DOHH2 (cell line): ENCODE measurements around the gene FANCL.

Experiments used
- H3F3A ChIP-seq: fragments of 200-600 bp; sonication (generic), shearing (Covaris generic); 2 replicates; pipeline ENCODE4 v1.6.0; 2016; ENCODE audit warnings: antibody characterized with exemption, mild to moderate bottlenecking; ENCODE audit not compliant: control insufficient read depth, insufficient read depth
- H3K27ac ChIP-seq: fragments of 200-600 bp; sonication (generic); 2 replicates; pipeline ENCODE4 v1.5.1; 2014; ENCODE audit warnings: low read depth, mild to moderate bottlenecking, low read length, moderate library complexity
- H3K27me3 ChIP-seq: fragments of 200-600 bp; sonication (generic); 2 replicates; pipeline ENCODE4 v1.6.1; 2014; ENCODE audit warnings: mild to moderate bottlenecking, low read length, mixed read lengths; ENCODE audit not compliant: control insufficient read depth
- H3K36me3 ChIP-seq: fragments of 200-600 bp; sonication (generic); 2 replicates; pipeline ENCODE4 v1.6.1; 2014; ENCODE audit warnings: mild to moderate bottlenecking, low read length, moderate library complexity, mixed read lengths; ENCODE audit not compliant: control insufficient read depth
- H3K4me1 ChIP-seq: fragments of 200-600 bp; sonication (generic); 2 replicates; pipeline ENCODE4 v1.6.1; 2014; ENCODE audit warnings: mild to moderate bottlenecking, low read length, mixed read lengths; ENCODE audit not compliant: control insufficient read depth
- H3K4me2 ChIP-seq: fragments of 200-600 bp; sonication (generic); 2 replicates; pipeline ENCODE4 v1.6.0; 2014; ENCODE audit warnings: mild to moderate bottlenecking, low read length, moderate library complexity
- H3K4me3 ChIP-seq: fragments of 200-600 bp; sonication (generic); 2 replicates; pipeline ENCODE4 v1.5.1; 2014; ENCODE audit warnings: mild to moderate bottlenecking, low read length, mixed read lengths
- H3K79me2 ChIP-seq: fragments of 200-600 bp; sonication (generic); 2 replicates; pipeline ENCODE4 v1.6.1; 2014; ENCODE audit warnings: mild to moderate bottlenecking, low read length, mixed read lengths; ENCODE audit not compliant: control insufficient read depth
- H3K9me2 ChIP-seq: fragments of 200-600 bp; sonication (generic); replicated peaks from 2 replicates; pipeline ENCODE4 v1.6.1; 2014; ENCODE audit warnings: mild to moderate bottlenecking, low read length, mixed read lengths; ENCODE audit not compliant: control insufficient read depth
- H3K9me3 ChIP-seq: fragments of 200-600 bp; sonication (generic); 2 replicates; pipeline ENCODE4 v1.6.1; 2014; ENCODE audit warnings: antibody characterized with exemption, low read length, mixed read lengths; ENCODE audit not compliant: control insufficient read depth, insufficient read depth
- H4K20me1 ChIP-seq: fragments of 200-600 bp; sonication (generic); 2 replicates; pipeline ENCODE4 v1.6.0; 2014; ENCODE audit warnings: low read depth, mild to moderate bottlenecking, antibody characterized with exemption, low read length, moderate library complexity; ENCODE audit not compliant: control insufficient read depth, insufficient read depth
- CTCF ChIP-seq: fragments of 200-600 bp; sonication (generic); IDR thresholded peaks from one replicate; pipeline ENCODE4 v1.5.1; 2014; ENCODE audit warnings: antibody characterized with exemption, mild to moderate bottlenecking, low read depth, low read length; ENCODE audit not compliant: poor library complexity, severe bottlenecking
- EZH2phosphoT487 ChIP-seq: fragments of 200-600 bp; sonication (generic); IDR thresholded peaks from 2 replicates; pipeline ENCODE4 v1.6.1; 2017; ENCODE audit warnings: borderline replicate concordance, mild to moderate bottlenecking, antibody characterized with exemption, low read length, moderate library complexity, mixed read lengths

The FANCL gene

DNA sequence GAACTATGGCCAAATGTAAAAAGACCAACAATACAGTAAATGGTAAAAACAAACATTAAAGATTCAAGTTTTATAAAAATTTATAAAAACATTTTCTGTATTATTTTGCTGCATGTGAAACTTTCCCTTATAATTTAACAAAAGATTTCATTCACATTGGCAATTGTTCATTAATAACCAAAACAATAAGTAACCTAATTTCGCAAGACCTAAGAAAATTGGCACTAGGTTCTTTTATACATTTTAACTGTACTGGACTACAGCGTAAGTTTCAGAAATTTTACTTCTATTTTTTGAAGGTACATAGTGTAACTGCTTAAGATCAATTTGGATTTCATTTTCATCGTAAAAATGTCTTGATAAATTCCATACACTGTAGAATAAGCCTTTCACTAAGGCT is 77.2 kb downstream of the FANCL start:
- H3K4me2 ChIP-seq: no peak overlapping the region
- H3K27me3 ChIP-seq: no peaks in the 10 kb centered on the region
- H3F3A ChIP-seq: peaks cover 4% of the 10 kb centered on the region; the same call in 1 of the 2 replicates
- no peaks in the 10 kb centered on the region for H3K9me3 ChIP-seq
- peaks cover 42% of the 10 kb centered on the region for H3K36me3 ChIP-seq
- no peaks in the 10 kb centered on the region for H4K20me1 ChIP-seq
- no peaks in the 10 kb centered on the region for H3K9me2 ChIP-seq
- H3K4me1 ChIP-seq: no peaks in the 10 kb centered on the region
- no peak overlapping the region for H3K4me3 ChIP-seq
- TF ChIP-seq EZH2phosphoT487: no peak
- no peak for TF ChIP-seq CTCF
- no peaks in the 10 kb centered on the region for H3K79me2 ChIP-seq
- H3K27ac ChIP-seq: no peak overlapping the region

DNA sequence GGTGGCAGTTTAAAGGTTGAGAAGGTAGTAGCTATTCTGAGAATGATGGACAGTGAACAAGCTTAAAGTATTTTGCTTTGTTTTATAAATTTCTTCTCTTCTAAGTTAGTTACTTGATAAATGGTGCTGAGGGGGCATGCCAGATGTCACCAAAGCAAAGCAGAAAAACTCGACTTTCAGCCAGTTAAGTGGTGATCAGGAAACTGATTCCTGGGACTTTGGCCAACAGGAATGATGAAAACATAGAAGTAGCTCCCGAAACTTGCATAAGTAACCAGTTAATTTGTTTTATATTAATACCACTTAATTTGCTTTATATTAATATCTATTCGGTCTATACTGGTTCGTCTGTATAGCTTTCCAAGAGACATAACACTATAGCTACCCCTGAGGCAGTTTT is 82.6 kb downstream of the FANCL start:
- H3K4me3 ChIP-seq: no peak overlapping the region
- peaks cover 2% of the 10 kb centered on the region; the same call in 1 of the 2 replicates for H3F3A ChIP-seq
- no peaks in the 10 kb centered on the region for H4K20me1 ChIP-seq
- H3K27me3 ChIP-seq: no peaks in the 10 kb centered on the region
- H3K79me2 ChIP-seq: no peaks in the 10 kb centered on the region
- TF ChIP-seq CTCF (no peak), EZH2phosphoT487 (no peak)
- H3K9me3 ChIP-seq: no peaks in the 10 kb centered on the region
- peaks cover 63% of the 10 kb centered on the region for H3K36me3 ChIP-seq
- no peaks in the 10 kb centered on the region for H3K9me2 ChIP-seq
- no peak overlapping the region for H3K4me2 ChIP-seq
- H3K27ac ChIP-seq: no peak overlapping the region
- no peaks in the 10 kb centered on the region for H3K4me1 ChIP-seq

DNA sequence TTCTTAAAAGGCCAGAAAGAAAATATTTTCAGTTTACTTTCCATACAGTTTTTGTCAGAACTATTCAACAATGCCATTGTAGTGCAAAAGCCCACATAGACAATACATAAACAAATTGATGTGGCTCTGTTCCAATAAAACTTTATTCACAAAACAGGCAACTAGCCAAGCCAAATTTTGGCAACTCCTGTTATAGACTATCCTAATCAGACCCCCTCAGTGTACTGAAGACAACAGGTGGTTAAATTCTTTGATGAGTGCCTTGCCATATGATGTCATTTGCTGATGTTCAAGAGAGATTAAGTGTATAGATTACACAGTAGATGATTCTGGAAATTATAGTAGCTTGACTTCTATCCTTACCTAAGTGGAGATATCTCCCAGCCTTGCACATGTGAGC is 83.4 kb downstream of the FANCL start:
- Histone ChIP-seq H3K79me2 (no peaks in the 10 kb centered on the region), H3F3A (no peaks in the 10 kb centered on the region), H3K9me3 (no peaks in the 10 kb centered on the region), H4K20me1 (no peaks in the 10 kb centered on the region), H3K27me3 (no peaks in the 10 kb centered on the region), H3K27ac (no peak overlapping the region), H3K4me1 (no peaks in the 10 kb centered on the region), H3K36me3 (peaks cover 59% of the 10 kb centered on the region), H3K4me2 (no peak overlapping the region), H3K9me2 (no peaks in the 10 kb centered on the region), H3K4me3 (no peak overlapping the region)
- no peak for TF ChIP-seq CTCF
- no peak for TF ChIP-seq EZH2phosphoT487

- H3K9me2 ChIP-seq: no peaks in the 10 kb centered on the region
- H3K4me2 ChIP-seq: no peak overlapping the region
- H3K36me3 ChIP-seq: peaks cover 49% of the 10 kb centered on the region
- H3K27me3 ChIP-seq: no peaks in the 10 kb centered on the region
- no peaks in the 10 kb centered on the region for H4K20me1 ChIP-seq
- no peaks in the 10 kb centered on the region for H3K9me3 ChIP-seq
- no peaks in the 10 kb centered on the region for H3F3A ChIP-seq
- H3K79me2 ChIP-seq: no peaks in the 10 kb centered on the region
- no peaks in the 10 kb centered on the region for H3K4me1 ChIP-seq
- no peak overlapping the region for H3K27ac ChIP-seq
- TF ChIP-seq CTCF (no peak), EZH2phosphoT487 (no peak)
- H3K4me3 ChIP-seq: no peak overlapping the region
Observed at GRCh38 chr2:58156780-58157179, 84.3 kb downstream of the FANCL start.
